C4-2B (cell line): Measurements from ENCODE around the gene SRPX2.

Experiments used
- H3K27ac ChIP-seq: fragments of 450-650 bp; 2 replicates; pipeline ENCODE4 v1.5.1; 2017
- ZFX ChIP-seq: fragments of 450-650 bp; IDR thresholded peaks from 2 replicates; pipeline ENCODE4 v1.6.1; 2017
- TF ChIP-seq, protein P1 (sequence below): fragments of 450-650 bp; conservative IDR thresholded peaks from 2 replicates; pipeline ENCODE4 v1.5.1; 2017; ENCODE audit warnings: mild to moderate bottlenecking

SRPX2 gene

DNA sequence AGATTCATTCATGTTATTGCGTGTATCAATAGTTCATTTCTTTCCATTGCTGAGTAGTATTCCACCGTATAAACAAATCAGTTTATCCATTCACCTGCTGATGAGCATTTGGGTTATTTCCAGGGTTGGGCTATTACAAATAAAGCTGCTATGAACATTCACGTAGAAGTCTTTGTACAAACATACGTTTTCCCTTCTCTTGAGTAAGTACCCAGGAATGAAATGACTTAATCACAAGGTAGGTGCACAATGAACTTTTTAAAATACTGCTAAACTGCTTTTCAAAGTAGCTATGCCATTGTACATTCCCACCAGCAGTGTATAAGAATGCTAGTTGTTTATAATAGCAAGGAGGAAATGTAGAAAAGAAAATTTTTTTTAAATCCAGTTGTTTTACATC is 52.0 kb downstream of the SRPX2 start:
- no peak overlapping the region for H3K27ac ChIP-seq
- no peak for TF ChIP-seq ZFX
- TF ChIP-seq, protein P1, sequence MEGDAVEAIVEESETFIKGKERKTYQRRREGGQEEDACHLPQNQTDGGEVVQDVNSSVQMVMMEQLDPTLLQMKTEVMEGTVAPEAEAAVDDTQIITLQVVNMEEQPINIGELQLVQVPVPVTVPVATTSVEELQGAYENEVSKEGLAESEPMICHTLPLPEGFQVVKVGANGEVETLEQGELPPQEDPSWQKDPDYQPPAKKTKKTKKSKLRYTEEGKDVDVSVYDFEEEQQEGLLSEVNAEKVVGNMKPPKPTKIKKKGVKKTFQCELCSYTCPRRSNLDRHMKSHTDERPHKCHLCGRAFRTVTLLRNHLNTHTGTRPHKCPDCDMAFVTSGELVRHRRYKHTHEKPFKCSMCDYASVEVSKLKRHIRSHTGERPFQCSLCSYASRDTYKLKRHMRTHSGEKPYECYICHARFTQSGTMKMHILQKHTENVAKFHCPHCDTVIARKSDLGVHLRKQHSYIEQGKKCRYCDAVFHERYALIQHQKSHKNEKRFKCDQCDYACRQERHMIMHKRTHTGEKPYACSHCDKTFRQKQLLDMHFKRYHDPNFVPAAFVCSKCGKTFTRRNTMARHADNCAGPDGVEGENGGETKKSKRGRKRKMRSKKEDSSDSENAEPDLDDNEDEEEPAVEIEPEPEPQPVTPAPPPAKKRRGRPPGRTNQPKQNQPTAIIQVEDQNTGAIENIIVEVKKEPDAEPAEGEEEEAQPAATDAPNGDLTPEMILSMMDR = no peak

DNA sequence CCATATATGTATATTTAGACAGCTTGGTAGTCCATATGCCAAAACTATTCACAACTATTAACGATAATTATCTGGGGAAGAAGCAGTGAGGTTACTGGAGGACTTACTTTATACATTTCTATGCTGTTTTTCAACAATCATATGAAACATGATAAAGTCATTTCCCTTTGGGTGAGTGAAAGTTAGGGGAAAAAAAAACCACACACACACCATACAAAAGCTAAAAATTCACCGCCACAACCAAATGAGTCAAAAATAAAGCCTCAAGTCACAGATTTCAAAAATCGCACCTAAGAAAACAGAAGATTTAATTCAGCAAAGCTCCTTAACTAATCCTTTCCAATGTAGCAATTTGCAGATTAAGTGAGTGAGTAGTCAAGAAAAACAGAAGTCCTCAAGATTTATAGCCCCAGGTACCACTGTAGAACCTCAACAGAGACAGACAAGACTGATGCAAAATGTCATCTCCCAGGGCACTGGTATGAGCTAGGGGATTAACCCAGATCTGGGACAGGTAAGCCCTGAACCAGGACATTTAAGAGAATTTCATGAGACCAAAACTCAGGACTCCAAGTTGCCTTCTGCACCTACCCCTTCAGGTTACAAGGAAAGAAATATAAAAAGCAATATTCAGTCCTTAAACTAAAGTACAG is 52.8 kb downstream of the SRPX2 start:
- H3K27ac ChIP-seq = no peak overlapping the region
- TF ChIP-seq, protein P1 = no peak
- TF ChIP-seq ZFX = no peak

DNA sequence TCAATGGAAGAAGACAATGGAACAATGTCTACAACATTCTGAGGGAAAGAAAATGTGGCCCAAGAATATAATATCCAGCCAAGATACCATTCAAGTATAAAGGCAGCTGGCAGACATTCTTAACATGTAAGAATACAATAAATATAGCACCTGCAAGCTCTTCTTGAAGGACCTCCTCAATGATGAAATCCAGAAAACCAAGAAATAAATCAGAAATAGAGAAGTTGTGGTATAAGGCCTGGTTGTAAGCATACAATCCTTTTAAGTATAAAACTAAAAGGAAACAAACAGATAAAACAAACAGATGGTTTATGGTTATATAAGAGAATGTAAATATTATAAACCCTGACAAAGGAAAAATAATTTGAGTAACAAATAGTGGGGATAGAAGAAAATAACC is 54.6 kb downstream of the SRPX2 start:
- H3K27ac ChIP-seq = no peak overlapping the region
- TF ChIP-seq ZFX = no peak
- TF ChIP-seq, protein P1 = no peak

DNA sequence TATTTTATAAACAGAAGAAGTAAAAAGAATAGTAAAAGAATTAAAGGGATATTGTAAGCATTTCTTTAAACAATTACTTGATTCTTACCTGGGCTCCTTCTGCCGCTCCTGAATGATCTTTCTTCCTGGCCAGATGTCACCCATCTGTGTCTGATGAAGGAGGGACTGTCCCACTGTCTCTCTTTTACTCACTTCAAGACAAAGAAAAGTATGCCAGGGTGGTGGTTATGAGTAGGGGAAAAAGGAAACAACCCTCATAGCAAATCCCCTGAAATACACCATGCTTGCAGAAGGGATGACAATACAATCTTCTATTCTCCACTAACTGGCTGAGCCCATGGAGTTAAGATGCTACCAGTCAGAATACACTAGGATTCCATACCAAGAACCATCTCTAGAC is 56.8 kb downstream of the SRPX2 start:
- no peak overlapping the region for H3K27ac ChIP-seq
- TF ChIP-seq, protein P1 = no peak
- TF ChIP-seq ZFX = no peak

DNA sequence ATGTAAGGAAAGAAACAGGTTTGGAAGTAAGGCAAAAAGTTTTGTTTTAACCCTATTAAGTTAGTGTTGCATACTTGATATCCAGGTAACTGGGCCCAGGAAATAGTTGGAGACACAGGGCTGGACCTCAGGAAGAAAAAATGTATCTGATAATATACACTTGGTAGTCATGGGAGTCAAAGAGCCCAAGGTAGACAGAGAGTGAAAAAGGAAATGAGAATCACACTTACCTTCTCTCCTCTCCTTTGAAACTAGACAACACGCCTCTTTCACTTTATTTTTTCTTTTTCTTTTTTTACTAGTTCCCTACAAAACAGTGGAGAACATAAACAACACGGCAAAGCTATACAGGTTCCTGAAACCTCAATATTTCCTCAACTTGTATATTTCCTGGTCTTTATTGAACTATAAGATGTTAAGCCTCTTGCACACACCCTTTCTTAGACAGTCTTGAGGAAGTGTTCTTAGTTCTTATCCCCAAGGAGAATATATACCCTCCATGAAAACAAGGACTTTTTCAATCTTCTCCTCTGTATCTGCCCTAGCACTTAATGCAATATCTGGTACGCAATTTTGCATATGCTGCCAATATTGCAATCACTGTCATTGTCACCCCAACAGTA is 60.7 kb downstream of the SRPX2 start:
- TF ChIP-seq ZFX = no peak
- TF ChIP-seq, protein P1 = no peak

DNA sequence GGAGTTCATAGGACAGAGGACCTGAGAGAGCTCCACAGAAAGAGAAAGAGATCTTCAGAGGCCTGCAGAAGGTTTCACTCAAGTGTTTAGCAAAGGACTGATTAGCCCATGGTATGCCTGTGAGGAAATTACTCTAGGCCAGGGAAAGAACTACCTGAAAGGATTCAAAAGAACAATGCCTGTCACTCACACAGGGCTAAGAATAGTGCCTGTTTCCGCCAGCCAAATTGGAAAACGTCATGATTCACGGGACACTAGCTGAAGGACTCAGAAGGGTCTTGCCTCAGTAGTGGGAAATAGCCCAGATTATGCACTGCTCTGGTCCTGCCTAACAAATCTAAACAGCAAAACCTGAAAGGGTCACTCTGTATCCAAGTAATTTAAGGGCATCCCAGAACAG is 66.8 kb downstream of the SRPX2 start:
- H3K27ac ChIP-seq = no peak overlapping the region
- TF ChIP-seq ZFX = no peak
- TF ChIP-seq, protein P1 = no peak

More for the DNA sequence above, 60.7 kb downstream of the SRPX2 start:
- H3K27ac ChIP-seq = no peak overlapping the region

DNA sequence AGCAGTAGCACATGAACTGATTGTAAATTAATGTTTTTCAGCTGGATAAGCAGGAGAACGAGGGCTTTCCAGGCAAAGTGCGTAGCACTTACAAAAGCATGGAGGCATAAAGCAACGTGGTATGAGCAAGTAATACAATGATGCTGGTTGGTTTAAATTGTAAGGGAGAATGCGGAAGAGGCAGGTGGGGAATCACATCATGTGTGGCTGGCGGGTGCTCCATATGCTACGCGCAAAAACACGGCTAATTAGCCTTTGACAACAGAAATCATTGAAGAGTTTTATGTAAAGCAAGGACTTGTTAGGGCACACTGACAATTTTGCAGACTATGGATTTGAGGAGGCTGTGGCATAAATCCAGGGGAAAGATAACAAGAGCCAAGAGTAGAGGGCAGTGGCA is 73.4 kb downstream of the SRPX2 start:
- no peak for TF ChIP-seq ZFX
- TF ChIP-seq, protein P1 = no peak

More for the DNA sequence above, 73.4 kb downstream of the SRPX2 start:
- H3K27ac ChIP-seq = no peak overlapping the region
